HepG2 (cell line): Measurements from ENCODE around the gene C14orf93. TPM values are rescaled to one million over a fixed set of nuclear protein-coding genes. Genes with fewer than 3 reads are reported as not detected.

Experiments
- FLYWCH1 ChIP-seq: sonication (generic); formaldehyde crosslinking; IDR thresholded peaks from 2 replicates; pipeline ENCODE4 v1.8.1; 2023; ENCODE audit warnings: mild to moderate bottlenecking, missing genetic modification reagents
- FOXO1 ChIP-seq: sonication (generic); formaldehyde crosslinking; IDR thresholded peaks from 2 replicates; pipeline ENCODE4 v1.4.0; 2020; ENCODE audit warnings: missing genetic modification reagents
- MEIS2 ChIP-seq: sonication (generic); formaldehyde crosslinking; IDR thresholded peaks from 2 replicates; pipeline ENCODE4 v1.9.0; 2021; ENCODE audit warnings: mild to moderate bottlenecking, missing genetic modification reagents
- MZF1 ChIP-seq: sonication (generic); formaldehyde crosslinking; IDR thresholded peaks from 2 replicates; pipeline ENCODE4 v1.8.1; 2023; ENCODE audit warnings: mild to moderate bottlenecking, missing genetic modification reagents, borderline replicate concordance
- NR2C2 ChIP-seq: sonication (generic); formaldehyde crosslinking; IDR thresholded peaks from 2 replicates; pipeline ENCODE4 v1.4.0; 2020; ENCODE audit warnings: missing genetic modification reagents, mild to moderate bottlenecking, moderate library complexity, borderline replicate concordance
- PHF8 ChIP-seq: sonication (generic); formaldehyde crosslinking; IDR thresholded peaks from 2 replicates; pipeline ENCODE4 v1.5.0; 2020; ENCODE audit warnings: missing genetic modification reagents
- RELA ChIP-seq: sonication (generic); formaldehyde crosslinking; IDR thresholded peaks from 2 replicates; pipeline ENCODE4 v1.4.0; 2020; ENCODE audit warnings: missing genetic modification reagents
- RXRB ChIP-seq: IDR thresholded peaks from 2 replicates; pipeline ENCODE4 v1.6.1; 2016; ENCODE audit warnings: borderline replicate concordance, missing genetic modification reagents, missing compliant biosample characterization
- TEAD3 ChIP-seq: optimal IDR thresholded peaks from 2 replicates; pipeline ENCODE3; 2016; ENCODE audit warnings: borderline replicate concordance
- ZNF138 ChIP-seq: sonication (generic); formaldehyde crosslinking; IDR thresholded peaks from 2 replicates; pipeline ENCODE4 v1.5.0; 2020; ENCODE audit warnings: mild to moderate bottlenecking, low read depth, missing genetic modification reagents
- ZNF180 ChIP-seq: sonication (generic); formaldehyde crosslinking; IDR thresholded peaks from 2 replicates; pipeline ENCODE4 v1.4.0; 2020; ENCODE audit warnings: low read depth, missing genetic modification reagents, borderline replicate concordance
- ZNF510 ChIP-seq: sonication (generic); formaldehyde crosslinking; IDR thresholded peaks from 2 replicates; pipeline ENCODE4 v1.4.0; 2020; ENCODE audit warnings: low read depth, mild to moderate bottlenecking, missing genetic modification reagents
- ZNF546 ChIP-seq: sonication (generic); formaldehyde crosslinking; conservative IDR thresholded peaks from 2 replicates; pipeline ENCODE4 v1.8.1; 2023; ENCODE audit warnings: mild to moderate bottlenecking, missing genetic modification reagents
- ZNF678 ChIP-seq: sonication (generic); formaldehyde crosslinking; IDR thresholded peaks from 2 replicates; pipeline ENCODE4 v1.4.0; 2020; ENCODE audit warnings: mild to moderate bottlenecking, missing genetic modification reagents
- polyA plus RNA-seq, 8 experiments: library from polyadenylated mRNA; depleted of rRNA in 3 of 8; stranded (reverse) in 7 of 8; unstranded in 1 of 8; fragments of >200 nt; fragmentation: Illumina TruSeq in 4 of 8; extraction: Trizol in 4 of 8; gene quantifications; 2 replicates each; pipeline versions ENCODE4 v1.2.1 to v1.2.3, GENCODE V29; 2011 to 2016; ENCODE audit warnings: low read depth in 4 of 8, missing spikeins in 1 of 8, mixed read lengths in 1 of 8; ENCODE audit not compliant: insufficient read depth in 1 of 8
- total RNA-seq, 5 experiments: library from RNA; depleted of rRNA; stranded (reverse); fragments of >200 nt; fragmentation: Illumina TruSeq; extraction: Trizol; gene quantifications; 2 replicates each; pipeline ENCODE4 v1.2.3, GENCODE V29; 2016; ENCODE audit warnings: low read depth in 1 of 5
- TF ChIP-seq, protein P1 (sequence below): sonication (generic); formaldehyde crosslinking; IDR thresholded peaks from 2 replicates; pipeline ENCODE4 v1.4.0; 2020; ENCODE audit warnings: missing genetic modification reagents, borderline replicate concordance
- TF ChIP-seq, protein P2 (sequence below): sonication (generic); formaldehyde crosslinking; IDR thresholded peaks from 2 replicates; pipeline ENCODE4 v1.8.0; 2022; ENCODE audit warnings: mild to moderate bottlenecking, missing genetic modification reagents
- TF ChIP-seq, protein P3 (sequence below): sonication (generic); formaldehyde crosslinking; IDR thresholded peaks from 2 replicates; pipeline ENCODE4 v1.4.0; 2020; ENCODE audit warnings: mild to moderate bottlenecking, missing genetic modification reagents
- TF ChIP-seq, protein P4 (sequence below): sonication (generic); formaldehyde crosslinking; IDR thresholded peaks from 2 replicates; pipeline ENCODE4 v1.5.1; 2020; ENCODE audit warnings: mild to moderate bottlenecking, missing genetic modification reagents, moderate library complexity
- TF ChIP-seq, protein P5 (sequence below): sonication (generic); formaldehyde crosslinking; IDR thresholded peaks from 2 replicates; pipeline ENCODE4 v1.5.1; 2020; ENCODE audit warnings: mild to moderate bottlenecking, moderate library complexity, missing genetic modification reagents
- TF ChIP-seq, protein P6 (sequence below): sonication (generic); formaldehyde crosslinking; IDR thresholded peaks from 2 replicates; pipeline ENCODE4 v1.4.0; 2020; ENCODE audit warnings: missing genetic modification reagents; ENCODE audit errors: not compliant biosample characterization

The C14orf93 gene
- total and polyA plus RNA-seq, 2 of the 13 experiments (the other 11 are each of a cell fraction or from before 2014, with no cell fraction given): 11.4 to 22.5 TPM

DNA sequence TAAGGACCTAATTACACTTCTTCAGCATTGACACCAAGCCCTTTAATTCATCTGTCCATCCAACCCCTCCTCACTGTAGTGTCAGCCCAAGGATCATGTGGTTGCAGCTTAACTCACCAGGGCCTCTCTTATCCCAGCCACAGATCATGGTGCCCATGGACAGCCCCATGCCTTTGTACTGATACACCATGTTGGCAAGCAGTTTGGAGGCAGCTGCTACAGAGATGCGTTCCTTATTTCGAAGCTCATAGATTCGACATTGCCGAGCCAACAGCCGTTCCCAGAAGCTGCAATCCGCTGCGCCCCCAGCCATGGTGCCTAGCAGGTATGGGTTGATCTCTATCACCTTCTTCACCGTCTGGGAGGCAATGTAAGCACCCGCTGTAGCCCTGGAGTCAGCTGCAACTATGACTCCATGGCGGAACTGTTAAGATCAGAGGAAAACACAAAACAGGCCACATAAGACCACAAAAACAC is 23.3 kb upstream of the C14orf93 start (continued):
- TF ChIP-seq, protein P1, sequence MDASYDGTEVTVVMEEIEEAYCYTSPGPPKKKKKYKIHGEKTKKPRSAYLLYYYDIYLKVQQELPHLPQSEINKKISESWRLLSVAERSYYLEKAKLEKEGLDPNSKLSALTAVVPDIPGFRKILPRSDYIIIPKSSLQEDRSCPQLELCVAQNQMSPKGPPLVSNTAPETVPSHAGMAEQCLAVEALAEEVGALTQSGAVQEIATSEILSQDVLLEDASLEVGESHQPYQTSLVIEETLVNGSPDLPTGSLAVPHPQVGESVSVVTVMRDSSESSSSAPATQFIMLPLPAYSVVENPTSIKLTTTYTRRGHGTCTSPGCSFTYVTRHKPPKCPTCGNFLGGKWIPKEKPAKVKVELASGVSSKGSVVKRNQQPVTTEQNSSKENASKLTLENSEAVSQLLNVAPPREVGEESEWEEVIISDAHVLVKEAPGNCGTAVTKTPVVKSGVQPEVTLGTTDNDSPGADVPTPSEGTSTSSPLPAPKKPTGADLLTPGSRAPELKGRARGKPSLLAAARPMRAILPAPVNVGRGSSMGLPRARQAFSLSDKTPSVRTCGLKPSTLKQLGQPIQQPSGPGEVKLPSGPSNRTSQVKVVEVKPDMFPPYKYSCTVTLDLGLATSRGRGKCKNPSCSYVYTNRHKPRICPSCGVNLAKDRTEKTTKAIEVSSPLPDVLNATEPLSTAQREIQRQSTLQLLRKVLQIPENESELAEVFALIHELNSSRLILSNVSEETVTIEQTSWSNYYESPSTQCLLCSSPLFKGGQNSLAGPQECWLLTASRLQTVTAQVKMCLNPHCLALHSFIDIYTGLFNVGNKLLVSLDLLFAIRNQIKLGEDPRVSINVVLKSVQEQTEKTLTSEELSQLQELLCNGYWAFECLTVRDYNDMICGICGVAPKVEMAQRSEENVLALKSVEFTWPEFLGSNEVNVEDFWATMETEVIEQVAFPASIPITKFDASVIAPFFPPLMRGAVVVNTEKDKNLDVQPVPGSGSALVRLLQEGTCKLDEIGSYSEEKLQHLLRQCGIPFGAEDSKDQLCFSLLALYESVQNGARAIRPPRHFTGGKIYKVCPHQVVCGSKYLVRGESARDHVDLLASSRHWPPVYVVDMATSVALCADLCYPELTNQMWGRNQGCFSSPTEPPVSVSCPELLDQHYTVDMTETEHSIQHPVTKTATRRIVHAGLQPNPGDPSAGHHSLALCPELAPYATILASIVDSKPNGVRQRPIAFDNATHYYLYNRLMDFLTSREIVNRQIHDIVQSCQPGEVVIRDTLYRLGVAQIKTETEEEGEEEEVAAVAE (CRISPR knock-in tag): no peak
- TF ChIP-seq ZNF180 (CRISPR knock-in tag) (no peak), MZF1 (CRISPR knock-in tag) (no peak), ZNF678 (CRISPR knock-in tag) (no peak), ZNF138 (CRISPR knock-in tag) (no peak), RXRB (CRISPR knock-in tag) (no peak), FLYWCH1 (CRISPR knock-in tag) (no peak), MEIS2 (no peak), FOXO1 (0 out of 2 replicates have a peak, but pooled peaks have one; percentile 36), ZNF510 (no peak), RELA (0 out of 2 replicates have a peak, but pooled peaks have one; percentile 36), NR2C2 (CRISPR knock-in tag) (no peak), PHF8 (CRISPR knock-in tag) (peak; percentile 34; the same call in 1 of the 2 replicates), ZNF546 (CRISPR knock-in tag) (0 out of 2 replicates have a peak, but pooled peaks have one; percentile 36), TEAD3 (peak; percentile 7)
- TF ChIP-seq, protein P2, sequence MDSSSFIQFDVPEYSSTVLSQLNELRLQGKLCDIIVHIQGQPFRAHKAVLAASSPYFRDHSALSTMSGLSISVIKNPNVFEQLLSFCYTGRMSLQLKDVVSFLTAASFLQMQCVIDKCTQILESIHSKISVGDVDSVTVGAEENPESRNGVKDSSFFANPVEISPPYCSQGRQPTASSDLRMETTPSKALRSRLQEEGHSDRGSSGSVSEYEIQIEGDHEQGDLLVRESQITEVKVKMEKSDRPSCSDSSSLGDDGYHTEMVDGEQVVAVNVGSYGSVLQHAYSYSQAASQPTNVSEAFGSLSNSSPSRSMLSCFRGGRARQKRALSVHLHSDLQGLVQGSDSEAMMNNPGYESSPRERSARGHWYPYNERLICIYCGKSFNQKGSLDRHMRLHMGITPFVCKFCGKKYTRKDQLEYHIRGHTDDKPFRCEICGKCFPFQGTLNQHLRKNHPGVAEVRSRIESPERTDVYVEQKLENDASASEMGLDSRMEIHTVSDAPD: 0 out of 2 replicates have a peak, but pooled peaks have one; percentile 16
- TF ChIP-seq, protein P3, sequence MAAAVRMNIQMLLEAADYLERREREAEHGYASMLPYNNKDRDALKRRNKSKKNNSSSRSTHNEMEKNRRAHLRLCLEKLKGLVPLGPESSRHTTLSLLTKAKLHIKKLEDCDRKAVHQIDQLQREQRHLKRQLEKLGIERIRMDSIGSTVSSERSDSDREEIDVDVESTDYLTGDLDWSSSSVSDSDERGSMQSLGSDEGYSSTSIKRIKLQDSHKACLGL (CRISPR knock-in tag): 0 out of 2 replicates have a peak, but pooled peaks have one; percentile 4
- TF ChIP-seq, protein P4, sequence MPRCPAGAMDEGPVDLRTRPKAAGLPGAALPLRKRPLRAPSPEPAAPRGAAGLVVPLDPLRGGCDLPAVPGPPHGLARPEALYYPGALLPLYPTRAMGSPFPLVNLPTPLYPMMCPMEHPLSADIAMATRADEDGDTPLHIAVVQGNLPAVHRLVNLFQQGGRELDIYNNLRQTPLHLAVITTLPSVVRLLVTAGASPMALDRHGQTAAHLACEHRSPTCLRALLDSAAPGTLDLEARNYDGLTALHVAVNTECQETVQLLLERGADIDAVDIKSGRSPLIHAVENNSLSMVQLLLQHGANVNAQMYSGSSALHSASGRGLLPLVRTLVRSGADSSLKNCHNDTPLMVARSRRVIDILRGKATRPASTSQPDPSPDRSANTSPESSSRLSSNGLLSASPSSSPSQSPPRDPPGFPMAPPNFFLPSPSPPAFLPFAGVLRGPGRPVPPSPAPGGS (CRISPR knock-in tag): no peak
- TF ChIP-seq, protein P5, sequence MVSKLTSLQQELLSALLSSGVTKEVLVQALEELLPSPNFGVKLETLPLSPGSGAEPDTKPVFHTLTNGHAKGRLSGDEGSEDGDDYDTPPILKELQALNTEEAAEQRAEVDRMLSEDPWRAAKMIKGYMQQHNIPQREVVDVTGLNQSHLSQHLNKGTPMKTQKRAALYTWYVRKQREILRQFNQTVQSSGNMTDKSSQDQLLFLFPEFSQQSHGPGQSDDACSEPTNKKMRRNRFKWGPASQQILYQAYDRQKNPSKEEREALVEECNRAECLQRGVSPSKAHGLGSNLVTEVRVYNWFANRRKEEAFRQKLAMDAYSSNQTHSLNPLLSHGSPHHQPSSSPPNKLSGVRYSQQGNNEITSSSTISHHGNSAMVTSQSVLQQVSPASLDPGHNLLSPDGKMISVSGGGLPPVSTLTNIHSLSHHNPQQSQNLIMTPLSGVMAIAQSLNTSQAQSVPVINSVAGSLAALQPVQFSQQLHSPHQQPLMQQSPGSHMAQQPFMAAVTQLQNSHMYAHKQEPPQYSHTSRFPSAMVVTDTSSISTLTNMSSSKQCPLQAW (CRISPR knock-in tag): no peak
- TF ChIP-seq, protein P6, sequence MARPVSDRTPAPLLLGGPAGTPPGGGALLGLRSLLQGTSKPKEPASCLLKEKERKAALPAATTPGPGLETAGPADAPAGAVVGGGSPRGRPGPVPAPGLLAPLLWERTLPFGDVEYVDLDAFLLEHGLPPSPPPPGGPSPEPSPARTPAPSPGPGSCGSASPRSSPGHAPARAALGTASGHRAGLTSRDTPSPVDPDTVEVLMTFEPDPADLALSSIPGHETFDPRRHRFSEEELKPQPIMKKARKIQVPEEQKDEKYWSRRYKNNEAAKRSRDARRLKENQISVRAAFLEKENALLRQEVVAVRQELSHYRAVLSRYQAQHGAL (CRISPR knock-in tag): no peak
